Measurements from ENCODE around the gene MATCAP1.
A peak's percentile ranks its signal among the peaks of the same experiment; 100 is the strongest.

The MATCAP1 gene

DNA sequence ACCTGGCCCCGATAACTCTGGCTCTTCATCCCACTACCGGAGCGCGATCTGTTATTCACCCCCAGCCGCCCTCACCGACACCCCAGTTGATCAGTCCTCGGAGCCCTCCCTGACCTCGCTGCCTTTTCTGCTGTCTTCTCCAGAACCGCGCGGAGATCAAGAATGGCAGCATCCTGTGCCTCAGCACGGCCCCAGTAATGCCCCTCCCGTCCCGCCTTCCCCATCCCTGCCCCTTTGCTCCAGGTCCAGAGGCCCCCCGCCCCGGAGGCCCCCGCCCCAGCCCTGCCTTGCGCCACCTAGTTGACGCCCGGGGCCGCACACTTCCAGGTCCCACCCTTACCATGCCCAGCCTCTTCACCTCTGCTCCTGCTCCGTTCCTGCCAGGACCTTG, 16.0 kb upstream of the MATCAP1 start:
- TF ChIP-seq POLR2A (IDR thresholded peaks at IDR 0.05; ENCODE audit: extremely low read depth, insufficient read length) = no peak
- TF ChIP-seq MYC (IDR thresholded peaks at IDR 0.05; ENCODE audit: low read depth, low read length) = no peak
- TF ChIP-seq, protein P1, sequence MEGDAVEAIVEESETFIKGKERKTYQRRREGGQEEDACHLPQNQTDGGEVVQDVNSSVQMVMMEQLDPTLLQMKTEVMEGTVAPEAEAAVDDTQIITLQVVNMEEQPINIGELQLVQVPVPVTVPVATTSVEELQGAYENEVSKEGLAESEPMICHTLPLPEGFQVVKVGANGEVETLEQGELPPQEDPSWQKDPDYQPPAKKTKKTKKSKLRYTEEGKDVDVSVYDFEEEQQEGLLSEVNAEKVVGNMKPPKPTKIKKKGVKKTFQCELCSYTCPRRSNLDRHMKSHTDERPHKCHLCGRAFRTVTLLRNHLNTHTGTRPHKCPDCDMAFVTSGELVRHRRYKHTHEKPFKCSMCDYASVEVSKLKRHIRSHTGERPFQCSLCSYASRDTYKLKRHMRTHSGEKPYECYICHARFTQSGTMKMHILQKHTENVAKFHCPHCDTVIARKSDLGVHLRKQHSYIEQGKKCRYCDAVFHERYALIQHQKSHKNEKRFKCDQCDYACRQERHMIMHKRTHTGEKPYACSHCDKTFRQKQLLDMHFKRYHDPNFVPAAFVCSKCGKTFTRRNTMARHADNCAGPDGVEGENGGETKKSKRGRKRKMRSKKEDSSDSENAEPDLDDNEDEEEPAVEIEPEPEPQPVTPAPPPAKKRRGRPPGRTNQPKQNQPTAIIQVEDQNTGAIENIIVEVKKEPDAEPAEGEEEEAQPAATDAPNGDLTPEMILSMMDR (IDR thresholded peaks at IDR 0.05; ENCODE audit: low read depth, low read length) = no peak
- TF ChIP-seq, protein P2, sequence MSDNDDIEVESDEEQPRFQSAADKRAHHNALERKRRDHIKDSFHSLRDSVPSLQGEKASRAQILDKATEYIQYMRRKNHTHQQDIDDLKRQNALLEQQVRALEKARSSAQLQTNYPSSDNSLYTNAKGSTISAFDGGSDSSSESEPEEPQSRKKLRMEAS (IDR thresholded peaks at IDR 0.05; ENCODE audit: low read depth, low read length) = no peak
- no peak for DNase-seq (ENCODE audit: low read depth)
- H3K4me3 ChIP-seq (ENCODE audit: low read depth, low read length) = no peak overlapping the region

DNA sequence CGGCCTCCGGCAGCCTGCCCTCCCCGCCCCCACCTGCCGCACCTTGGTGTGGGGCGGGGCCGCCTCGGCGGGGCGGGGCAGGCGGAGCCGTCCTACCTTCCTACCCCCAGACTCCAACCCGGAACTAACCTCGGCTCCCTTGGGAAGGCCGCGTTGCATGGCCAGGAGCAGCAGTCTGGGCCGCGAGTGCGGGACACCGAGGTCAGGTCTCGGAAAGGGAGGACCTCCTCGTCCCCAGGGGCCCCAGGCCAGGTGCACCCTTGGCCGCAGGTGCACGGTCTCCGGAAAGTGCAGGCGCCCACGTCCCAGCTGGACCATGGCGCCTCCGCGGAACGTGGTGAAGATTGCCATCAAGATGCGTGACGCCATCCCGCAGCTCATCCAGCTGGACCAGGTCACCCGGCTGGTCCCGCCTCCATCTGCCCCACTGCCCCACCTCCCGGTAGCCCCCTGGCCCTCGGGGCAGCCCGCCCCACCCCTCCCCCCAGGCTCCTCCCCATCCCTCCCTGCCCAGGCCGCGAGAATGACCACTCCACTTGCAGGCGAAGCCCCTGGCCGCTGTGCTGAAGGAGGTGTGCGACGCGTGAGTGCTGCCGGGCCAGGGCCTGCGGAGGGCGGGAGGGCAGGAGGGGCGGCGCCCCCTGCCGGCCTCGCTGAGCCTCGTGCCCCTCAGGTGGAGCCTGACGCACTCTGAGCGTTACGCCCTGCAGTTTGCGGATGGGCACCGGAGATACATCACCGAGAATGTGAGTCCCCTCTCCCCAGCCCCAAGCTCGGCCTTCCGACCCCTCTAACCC, 15.4 kb upstream of the MATCAP1 start, which contains the start of gene ELMO3:
TSS of gene ELMO3 (plus strand) at position 121 of the 797 bp plus-strand sequence. CDS start at position 317, 196 bp downstream.
- no peak for DNase-seq (ENCODE audit: low read depth)
- H3K4me3 ChIP-seq (ENCODE audit: low read depth, low read length) = no peak within 1 kb of the TSS
- TF ChIP-seq, protein P1 (IDR thresholded peaks at IDR 0.05; ENCODE audit: low read depth, low read length) = no peak
- TF ChIP-seq, protein P2 (IDR thresholded peaks at IDR 0.05; ENCODE audit: low read depth, low read length) = no peak
- TF ChIP-seq POLR2A (IDR thresholded peaks at IDR 0.05; ENCODE audit: extremely low read depth, insufficient read length) (no peak), MYC (IDR thresholded peaks at IDR 0.05; ENCODE audit: low read depth, low read length) (no peak)

GRCh38 chr16:67198238-67198734, 14.5 kb upstream of the MATCAP1 start:
- DNase-seq (ENCODE audit: low read depth) = peak; percentile 48
- no peak overlapping the region for H3K4me3 ChIP-seq (ENCODE audit: low read depth, low read length)

GRCh38 chr16:67197704-67198103, 13.9 kb upstream of the MATCAP1 start:
- TF ChIP-seq, protein P1 (IDR thresholded peaks at IDR 0.05; ENCODE audit: low read depth, low read length) = no peak
- TF ChIP-seq MYC (IDR thresholded peaks at IDR 0.05; ENCODE audit: low read depth, low read length) = no peak
- TF ChIP-seq POLR2A (IDR thresholded peaks at IDR 0.05; ENCODE audit: extremely low read depth, insufficient read length) = no peak
- TF ChIP-seq, protein P2 (IDR thresholded peaks at IDR 0.05; ENCODE audit: low read depth, low read length) = no peak
- H3K4me3 ChIP-seq (ENCODE audit: low read depth, low read length) = no peak overlapping the region
- no peak for DNase-seq (ENCODE audit: low read depth)

More at GRCh38 chr16:67198238-67198734, 14.5 kb upstream of the MATCAP1 start:
- TF ChIP-seq, protein P1 (IDR thresholded peaks at IDR 0.05; ENCODE audit: low read depth, low read length) = peak; percentile 62
- TF ChIP-seq MYC (IDR thresholded peaks at IDR 0.05; ENCODE audit: low read depth, low read length) (no peak), POLR2A (IDR thresholded peaks at IDR 0.05; ENCODE audit: extremely low read depth, insufficient read length) (no peak)
- TF ChIP-seq, protein P2 (IDR thresholded peaks at IDR 0.05; ENCODE audit: low read depth, low read length) = no peak

DNA sequence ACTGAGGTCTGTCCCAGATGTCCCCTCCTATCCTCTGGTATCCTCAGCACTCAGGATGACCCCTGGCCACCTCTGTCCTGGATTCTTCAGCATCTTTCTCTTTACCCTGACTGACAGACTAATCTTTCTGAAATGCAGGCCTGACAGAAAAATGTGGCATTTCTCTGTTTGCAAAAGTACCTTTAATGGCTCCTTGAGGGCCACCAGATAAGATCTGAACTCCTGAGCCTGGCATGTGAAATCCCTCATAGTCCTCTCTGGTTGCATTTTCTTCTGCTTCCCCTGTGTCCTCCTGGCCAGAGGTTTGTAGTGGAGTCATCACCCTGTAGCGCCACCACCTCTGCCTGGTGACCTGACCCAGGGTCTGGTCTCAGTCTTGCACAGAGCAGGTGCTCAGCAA, 13.1 kb upstream of the MATCAP1 start:
- no peak overlapping the region for H3K4me3 ChIP-seq (ENCODE audit: low read depth, low read length)
- TF ChIP-seq MYC (IDR thresholded peaks at IDR 0.05; ENCODE audit: low read depth, low read length) (no peak), POLR2A (IDR thresholded peaks at IDR 0.05; ENCODE audit: extremely low read depth, insufficient read length) (no peak)
- TF ChIP-seq, protein P1 (IDR thresholded peaks at IDR 0.05; ENCODE audit: low read depth, low read length) = no peak
- TF ChIP-seq, protein P2 (IDR thresholded peaks at IDR 0.05; ENCODE audit: low read depth, low read length) = no peak
- DNase-seq (ENCODE audit: low read depth) = no peak

All from NB4 (cell line).